ENCODE results near the gene GEMIN2. TPM values are rescaled to one million over a fixed set of nuclear protein-coding genes. Genes with fewer than 3 reads are reported as not detected.

Gene GEMIN2
- total RNA-seq, 2 experiments from 2014 or later, result 14.6 to 16.1 TPM

DNA sequence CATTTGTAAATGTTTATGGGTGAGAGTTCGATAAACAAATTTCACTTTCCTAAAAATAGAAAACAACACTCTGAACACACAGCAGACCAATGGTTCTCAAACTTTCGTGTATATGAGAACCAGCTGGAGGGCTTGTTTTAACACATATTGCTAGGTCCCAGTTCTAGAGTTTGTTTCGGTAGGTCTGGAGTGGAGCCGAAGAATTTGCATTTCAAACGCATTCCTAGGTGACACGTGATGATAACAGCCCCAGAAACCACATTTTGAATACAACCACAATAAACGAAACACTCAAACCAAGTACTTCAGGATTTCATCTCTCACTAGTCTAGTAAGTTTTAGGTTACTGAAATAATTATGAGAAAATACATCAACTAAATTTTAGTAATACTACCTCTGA is 28.2 kb upstream of the GEMIN2 start:
- ATAC-seq (ENCODE audit: poor library complexity) (no peak), DNase-seq (no peak)
- TF ChIP-seq, protein P1, sequence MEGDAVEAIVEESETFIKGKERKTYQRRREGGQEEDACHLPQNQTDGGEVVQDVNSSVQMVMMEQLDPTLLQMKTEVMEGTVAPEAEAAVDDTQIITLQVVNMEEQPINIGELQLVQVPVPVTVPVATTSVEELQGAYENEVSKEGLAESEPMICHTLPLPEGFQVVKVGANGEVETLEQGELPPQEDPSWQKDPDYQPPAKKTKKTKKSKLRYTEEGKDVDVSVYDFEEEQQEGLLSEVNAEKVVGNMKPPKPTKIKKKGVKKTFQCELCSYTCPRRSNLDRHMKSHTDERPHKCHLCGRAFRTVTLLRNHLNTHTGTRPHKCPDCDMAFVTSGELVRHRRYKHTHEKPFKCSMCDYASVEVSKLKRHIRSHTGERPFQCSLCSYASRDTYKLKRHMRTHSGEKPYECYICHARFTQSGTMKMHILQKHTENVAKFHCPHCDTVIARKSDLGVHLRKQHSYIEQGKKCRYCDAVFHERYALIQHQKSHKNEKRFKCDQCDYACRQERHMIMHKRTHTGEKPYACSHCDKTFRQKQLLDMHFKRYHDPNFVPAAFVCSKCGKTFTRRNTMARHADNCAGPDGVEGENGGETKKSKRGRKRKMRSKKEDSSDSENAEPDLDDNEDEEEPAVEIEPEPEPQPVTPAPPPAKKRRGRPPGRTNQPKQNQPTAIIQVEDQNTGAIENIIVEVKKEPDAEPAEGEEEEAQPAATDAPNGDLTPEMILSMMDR (IDR thresholded peaks at IDR 0.05), result no peak
- no peak overlapping the region for H3K4me3 ChIP-seq (ENCODE audit: low read length)
- no peaks in the 10 kb centered on the region for H3K27me3 ChIP-seq (ENCODE audit: control insufficient read depth in 1 of 2, insufficient read depth in 2 of 2, low read length in 2 of 2)
- ChIA-PET POLR2A (interaction anchor here (0.6 kb wide), 1 partner anchor 51 kb away, joined by 3 read pairs; no protein-coding TSS in a partner anchor), CTCF (no interaction called here)
- no peak overlapping the region for H3K27ac Mint-ChIP-seq
- H3K36me3 ChIP-seq (ENCODE audit: insufficient read depth, low read length), result peaks cover 56% of the 10 kb centered on the region
- peaks cover 11% of the 10 kb centered on the region for H3K4me1 Mint-ChIP-seq (ENCODE audit: low read depth)
- no peaks in the 10 kb centered on the region for H3K9me3 ChIP-seq (ENCODE audit: control insufficient read depth in 1 of 2, insufficient read depth in 1 of 2, low read length in 2 of 2)
- no peaks in the 10 kb centered on the region for H3K9me3 Mint-ChIP-seq
- H3K27ac ChIP-seq (ENCODE audit: low read depth in 1 of 2, low read length in 2 of 2), result no peak overlapping the region
- intact Hi-C loops (cut with DNase I, micrococcal nuclease), result no loop called here
- no peaks in the 10 kb centered on the region for H3K4me1 ChIP-seq (ENCODE audit: insufficient read depth, low read length)
- H3K36me3 Mint-ChIP-seq (ENCODE audit: low read depth), result peaks cover 91% of the 10 kb centered on the region
- no peak overlapping the region for H3K4me3 Mint-ChIP-seq
- H3K27me3 Mint-ChIP-seq, result no peaks in the 10 kb centered on the region

DNA sequence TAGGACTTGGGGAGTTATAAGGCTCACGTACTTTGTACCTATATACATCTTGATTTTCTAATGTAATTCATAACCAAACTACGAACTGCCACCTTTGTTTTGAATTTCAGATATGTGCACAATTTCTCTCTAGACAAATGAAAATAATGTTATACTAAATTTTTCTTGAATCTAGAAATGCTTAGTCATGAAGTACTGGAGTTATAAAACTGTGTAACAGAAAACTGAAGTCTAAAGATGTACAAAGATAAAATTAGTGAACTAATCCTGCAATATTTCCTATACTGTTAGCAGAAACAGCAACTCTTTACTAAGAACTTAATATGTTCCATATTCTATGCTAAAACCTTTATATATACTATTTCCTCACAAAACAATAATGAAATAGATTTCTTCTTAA is 26.6 kb upstream of the GEMIN2 start:
- H3K27ac ChIP-seq (ENCODE audit: low read depth in 1 of 2, low read length in 2 of 2), result no peak overlapping the region
- Mint-ChIP-seq H3K4me3 (no peak overlapping the region), H3K27me3 (no peaks in the 10 kb centered on the region), H3K9me3 (no peaks in the 10 kb centered on the region), H3K27ac (no peak overlapping the region), H3K4me1 (ENCODE audit: low read depth) (peaks cover 20% of the 10 kb centered on the region), H3K36me3 (ENCODE audit: low read depth) (peaks cover 89% of the 10 kb centered on the region)
- intact Hi-C loops (cut with DNase I, micrococcal nuclease), result no loop called here
- CTCF ChIA-PET, result no interaction called here
- TF ChIP-seq, protein P1 (IDR thresholded peaks at IDR 0.05), result no peak
- peaks cover 62% of the 10 kb centered on the region for H3K36me3 ChIP-seq (ENCODE audit: insufficient read depth, low read length)
- ATAC-seq (ENCODE audit: poor library complexity), result no peak
- no peak overlapping the region for H3K4me3 ChIP-seq (ENCODE audit: low read length)
- POLR2A ChIA-PET, result no interaction called here
- no peaks in the 10 kb centered on the region for H3K9me3 ChIP-seq (ENCODE audit: control insufficient read depth in 1 of 2, insufficient read depth in 1 of 2, low read length in 2 of 2)
- no peaks in the 10 kb centered on the region for H3K27me3 ChIP-seq (ENCODE audit: control insufficient read depth in 1 of 2, insufficient read depth in 2 of 2, low read length in 2 of 2)
- no peak for DNase-seq
- no peaks in the 10 kb centered on the region for H3K4me1 ChIP-seq (ENCODE audit: insufficient read depth, low read length)

DNA sequence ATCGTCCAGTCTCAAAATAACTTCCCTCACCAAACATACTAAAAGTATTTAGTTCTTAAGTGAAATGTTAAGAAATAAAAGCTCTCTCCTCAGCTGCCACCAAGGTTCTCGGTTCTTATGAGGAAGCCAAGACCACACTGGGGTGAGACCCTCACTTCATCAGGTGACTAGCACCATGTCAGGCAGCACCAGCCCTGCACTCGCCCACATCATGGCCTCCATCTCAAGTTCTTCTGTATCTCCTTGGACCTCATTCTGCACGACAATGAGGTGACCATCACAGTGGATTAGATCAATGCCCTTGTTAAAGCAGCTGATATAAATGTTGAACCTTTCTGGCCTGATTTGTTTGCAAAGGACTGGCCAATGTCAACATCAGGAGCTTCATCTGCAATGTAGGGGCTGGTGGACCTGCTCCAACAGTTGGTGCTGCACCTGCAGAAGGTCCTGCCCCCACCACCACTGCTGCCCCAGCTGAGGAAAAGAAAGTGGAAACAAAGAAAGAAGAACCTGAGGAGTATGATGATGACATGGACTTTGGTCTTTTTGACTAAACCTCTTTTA is 23.5 kb upstream of the GEMIN2 start:
- Histone ChIP-seq H3K4me3 (ENCODE audit: low read length) (no peak overlapping the region), H3K4me1 (ENCODE audit: insufficient read depth, low read length) (peaks cover 4% of the 10 kb centered on the region), H3K9me3 (ENCODE audit: control insufficient read depth in 1 of 2, insufficient read depth in 1 of 2, low read length in 2 of 2) (no peaks in the 10 kb centered on the region), H3K36me3 (ENCODE audit: insufficient read depth, low read length) (peaks cover 64% of the 10 kb centered on the region), H3K27ac (ENCODE audit: low read depth in 1 of 2, low read length in 2 of 2) (no peak overlapping the region), H3K27me3 (ENCODE audit: control insufficient read depth in 1 of 2, insufficient read depth in 2 of 2, low read length in 2 of 2) (no peaks in the 10 kb centered on the region)
- no peak for ATAC-seq (ENCODE audit: poor library complexity)
- Mint-ChIP-seq H3K27ac (peak overlapping the region; percentile 13), H3K4me1 (ENCODE audit: low read depth) (peaks cover 25% of the 10 kb centered on the region), H3K36me3 (ENCODE audit: low read depth) (peaks cover 84% of the 10 kb centered on the region), H3K9me3 (no peaks in the 10 kb centered on the region), H3K4me3 (no peak overlapping the region), H3K27me3 (no peaks in the 10 kb centered on the region)
- CTCF ChIA-PET, result no interaction called here
- TF ChIP-seq, protein P1 (IDR thresholded peaks at IDR 0.05), result no peak
- POLR2A ChIA-PET, result no interaction called here
- intact Hi-C loops (cut with DNase I, micrococcal nuclease), result no loop called here
- no peak for DNase-seq

Data from CD4-positive, alpha-beta T cell (primary cell).